Parathyroid adenoma (tissue), 2 donors: ENCODE measurements around the gene LRRC30.

Source experiments
- H2AFZ ChIP-seq: fragments of 300-600 bp; sonication (generic); one replicate; pipeline ENCODE4 v1.7.0; 2017; ENCODE audit warnings: antibody characterized with exemption, mild to moderate bottlenecking
- H3K27ac ChIP-seq: fragments of 300-600 bp; sonication (generic); one replicate; pipeline ENCODE4 v1.7.0; 2017
- H3K27me3 ChIP-seq: fragments of 300-600 bp; sonication (generic); one replicate; pipeline ENCODE4 v1.7.0; 2017; ENCODE audit warnings: low read length; ENCODE audit not compliant: control insufficient read depth, insufficient read depth
- H3K36me3 ChIP-seq: fragments of 300-600 bp; sonication (generic); one replicate; pipeline ENCODE4 v1.7.0; 2017; ENCODE audit warnings: low read length; ENCODE audit not compliant: control insufficient read depth, insufficient read depth
- H3K4me1 ChIP-seq: fragments of 300-600 bp; sonication (generic); one replicate; pipeline ENCODE4 v1.7.0; 2017; ENCODE audit warnings: control low read depth
- H3K4me2 ChIP-seq: fragments of 300-600 bp; sonication (generic); one replicate; pipeline ENCODE4 v1.7.0; 2017; ENCODE audit warnings: low read length
- H3K4me3 ChIP-seq: fragments of 300-600 bp; sonication (generic); one replicate; pipeline ENCODE4 v1.7.0; 2017; ENCODE audit warnings: low read depth, low read length
- H3K79me2 ChIP-seq: fragments of 300-600 bp; sonication (generic); one replicate; pipeline ENCODE4 v1.7.0; 2017; ENCODE audit warnings: control low read depth
- H3K9ac ChIP-seq: fragments of 300-600 bp; sonication (generic); one replicate; pipeline ENCODE4 v1.7.0; 2017; ENCODE audit warnings: mild to moderate bottlenecking
- H3K9me3 ChIP-seq: fragments of 300-600 bp; sonication (generic); one replicate; pipeline ENCODE4 v1.7.0; 2017; ENCODE audit warnings: low read length; ENCODE audit not compliant: control insufficient read depth
- CTCF ChIP-seq: fragments of 300-600 bp; sonication (generic); IDR thresholded peaks from one replicate; pipeline ENCODE4 v1.7.0; 2017; ENCODE audit warnings: antibody characterized with exemption, mild to moderate bottlenecking
- donor health status: primary hyperparathyroidism.

Gene LRRC30

GRCh38 chr18:7205346-7205745 lies 25.5 kb upstream of the LRRC30 start:
- no peak overlapping the region for H3K27ac ChIP-seq
- peak overlapping the region; percentile 13 for H2AFZ ChIP-seq
- no peak for TF ChIP-seq CTCF
- H3K9ac ChIP-seq: no peak overlapping the region
- no peaks in the 10 kb centered on the region for H3K27me3 ChIP-seq
- H3K4me1 ChIP-seq: peaks cover 4% of the 10 kb centered on the region
- no peak overlapping the region for H3K4me2 ChIP-seq
- H3K79me2 ChIP-seq: no peaks in the 10 kb centered on the region
- no peaks in the 10 kb centered on the region for H3K9me3 ChIP-seq
- H3K36me3 ChIP-seq: no peaks in the 10 kb centered on the region
- H3K4me3 ChIP-seq: no peak overlapping the region

- no peaks in the 10 kb centered on the region for H3K9me3 ChIP-seq
- H3K27ac ChIP-seq: no peak overlapping the region
- H3K79me2 ChIP-seq: no peaks in the 10 kb centered on the region
- H2AFZ ChIP-seq: no peak overlapping the region
- H3K4me1 ChIP-seq: peaks cover 4% of the 10 kb centered on the region
- no peak overlapping the region for H3K4me2 ChIP-seq
- H3K9ac ChIP-seq: no peak overlapping the region
- H3K4me3 ChIP-seq: no peak overlapping the region
- H3K27me3 ChIP-seq: no peaks in the 10 kb centered on the region
- no peaks in the 10 kb centered on the region for H3K36me3 ChIP-seq
- TF ChIP-seq CTCF: no peak
Observed at GRCh38 chr18:7206217-7206616, 24.7 kb upstream of the LRRC30 start.

GRCh38 chr18:7207366-7207915 lies 23.4 kb upstream of the LRRC30 start:
- H3K27me3 ChIP-seq: no peaks in the 10 kb centered on the region
- H3K9me3 ChIP-seq: no peaks in the 10 kb centered on the region
- H3K79me2 ChIP-seq: no peaks in the 10 kb centered on the region
- no peak for TF ChIP-seq CTCF
- no peak overlapping the region for H2AFZ ChIP-seq
- no peak overlapping the region for H3K4me3 ChIP-seq
- H3K27ac ChIP-seq: no peak overlapping the region
- H3K9ac ChIP-seq: no peak overlapping the region
- no peaks in the 10 kb centered on the region for H3K36me3 ChIP-seq
- H3K4me1 ChIP-seq: peaks cover 4% of the 10 kb centered on the region
- H3K4me2 ChIP-seq: no peak overlapping the region

GRCh38 chr18:7221424-7222155 lies 9.3 kb upstream of the LRRC30 start:
- peak; percentile 65 for TF ChIP-seq CTCF
- Histone ChIP-seq H3K27me3 (no peaks in the 10 kb centered on the region), H3K9me3 (no peaks in the 10 kb centered on the region), H3K79me2 (no peaks in the 10 kb centered on the region), H3K36me3 (no peaks in the 10 kb centered on the region), H3K4me3 (no peak overlapping the region), H3K27ac (no peak overlapping the region), H3K4me2 (no peak overlapping the region), H3K9ac (no peak overlapping the region), H3K4me1 (no peaks in the 10 kb centered on the region), H2AFZ (no peak overlapping the region)

GRCh38 chr18:7224198-7224597 lies 6.7 kb upstream of the LRRC30 start:
- H3K27ac ChIP-seq: no peak overlapping the region
- no peak overlapping the region for H3K4me2 ChIP-seq
- H2AFZ ChIP-seq: no peak overlapping the region
- H3K36me3 ChIP-seq: no peaks in the 10 kb centered on the region
- no peak overlapping the region for H3K9ac ChIP-seq
- H3K9me3 ChIP-seq: no peaks in the 10 kb centered on the region
- no peak for TF ChIP-seq CTCF
- H3K4me3 ChIP-seq: no peak overlapping the region
- H3K79me2 ChIP-seq: no peaks in the 10 kb centered on the region
- no peaks in the 10 kb centered on the region for H3K4me1 ChIP-seq
- no peaks in the 10 kb centered on the region for H3K27me3 ChIP-seq
